HG02571 (cell line): ENCODE results near the gene RRP15.

Source experiments
- ATAC-seq: cut with Tn5 transposase; IDR thresholded peaks from one replicate; pipeline ENCODE4 v1.9.1; 2021; ENCODE audit warnings: mild to moderate bottlenecking, moderate library complexity; ENCODE audit not compliant: unreplicated experiment

Gene RRP15

DNA sequence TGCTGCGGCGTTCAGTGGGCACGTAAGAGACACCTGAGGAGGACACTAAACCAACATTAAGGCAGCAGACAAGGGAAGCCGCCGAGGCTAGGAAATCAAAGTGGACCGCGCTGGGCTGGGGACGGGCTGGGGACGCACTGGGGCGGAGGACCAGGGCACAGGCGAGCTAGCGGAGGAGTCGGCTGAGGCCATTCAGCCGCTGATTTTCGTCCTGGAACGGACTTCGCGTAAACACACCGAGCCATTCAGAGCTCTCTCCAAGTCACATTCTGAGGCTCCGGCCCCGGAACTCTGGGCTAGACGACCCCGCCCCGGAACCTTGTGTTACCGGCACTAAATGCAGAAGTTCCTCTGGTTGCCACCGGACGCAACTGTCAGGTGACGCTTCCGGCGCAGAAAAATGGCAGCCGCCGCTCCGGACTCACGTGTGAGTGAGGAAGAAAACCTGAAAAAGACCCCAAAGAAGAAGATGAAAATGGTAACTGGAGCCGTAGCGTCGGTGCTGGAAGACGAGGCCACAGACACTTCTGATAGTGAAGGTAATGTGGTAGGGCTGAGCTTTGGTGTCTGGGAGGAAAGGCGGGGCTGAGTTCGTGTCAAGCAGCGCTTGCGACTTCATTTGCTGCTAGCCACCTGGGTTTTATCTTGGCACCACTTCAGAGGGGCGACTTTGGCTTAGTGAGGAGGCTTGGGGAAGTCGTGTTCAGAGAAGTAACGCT is at the start of gene RRP15:
RRP15 (plus strand) TSS at position 377 of the 719 bp plus-strand sequence; CDS start at position 401, 24 bp downstream.
- peak; percentile 100 for ATAC-seq

- no peak for ATAC-seq
Measured at GRCh38 chr1:218242171-218242570, 42.9 kb upstream of the RRP15 start.

DNA sequence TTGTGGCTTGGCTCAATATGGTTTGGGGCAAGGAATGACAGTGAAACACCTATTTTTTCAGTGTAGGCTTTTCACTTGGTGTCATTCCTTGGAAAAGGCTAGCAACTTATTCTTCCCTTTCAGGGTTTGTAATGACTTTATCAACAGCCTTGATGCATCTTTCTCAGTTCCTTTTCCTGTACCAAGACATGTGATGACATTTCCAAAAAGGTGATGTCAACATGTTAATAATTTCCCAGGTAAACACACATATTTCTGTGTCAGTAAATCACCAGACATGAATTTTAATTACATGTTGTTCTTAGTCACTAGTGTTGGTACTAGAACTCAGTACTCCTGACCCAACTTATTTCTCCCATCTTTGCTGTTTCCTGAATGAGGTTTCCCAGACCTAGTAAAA is 37.8 kb upstream of the RRP15 start:
- no peak for ATAC-seq

- no peak for ATAC-seq
Measured at GRCh38 chr1:218249338-218250140, 35.6 kb upstream of the RRP15 start.

DNA sequence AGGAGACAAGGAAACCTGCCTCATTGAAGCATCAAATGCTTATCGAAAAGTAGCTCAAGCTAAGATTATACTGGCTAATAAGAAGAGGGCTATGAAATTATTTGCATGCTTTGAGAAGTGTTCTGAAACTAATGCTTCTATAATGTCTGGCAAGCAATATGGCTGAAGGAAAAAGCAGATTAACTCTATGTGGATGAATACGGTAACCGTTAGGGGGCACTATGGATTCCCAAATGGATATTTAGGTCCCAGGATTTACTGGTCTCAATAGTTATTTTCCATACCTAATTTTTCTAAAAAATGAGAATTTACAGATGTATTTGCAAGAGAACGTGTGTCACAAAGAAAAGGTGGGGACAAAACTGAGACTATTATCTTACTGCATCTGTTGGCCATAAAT is 34.6 kb upstream of the RRP15 start:
- ATAC-seq: no peak

GRCh38 chr1:218254296-218254946 is 30.7 kb upstream of the RRP15 start:
- ATAC-seq: no peak

GRCh38 chr1:218255090-218255489 is 30.0 kb upstream of the RRP15 start:
- ATAC-seq: no peak

DNA sequence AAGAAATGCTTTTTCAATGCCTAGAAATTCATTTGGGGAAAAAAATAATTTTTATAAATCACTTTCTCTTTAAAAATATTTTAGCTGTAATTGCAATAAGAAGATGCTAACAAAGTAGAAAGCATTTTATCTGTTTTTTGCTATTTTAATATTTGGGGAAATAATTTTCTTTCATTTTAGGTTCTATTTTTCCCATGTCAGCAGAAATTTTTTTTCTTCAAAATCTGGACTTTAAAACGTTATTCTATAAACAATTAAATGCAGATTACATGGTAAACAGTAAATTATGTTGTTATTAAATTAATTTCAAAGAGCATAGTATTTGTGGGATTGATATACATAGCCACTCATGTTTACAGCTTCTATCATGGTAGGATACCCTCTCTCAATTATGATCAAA is 27.7 kb upstream of the RRP15 start:
- ATAC-seq: no peak

DNA sequence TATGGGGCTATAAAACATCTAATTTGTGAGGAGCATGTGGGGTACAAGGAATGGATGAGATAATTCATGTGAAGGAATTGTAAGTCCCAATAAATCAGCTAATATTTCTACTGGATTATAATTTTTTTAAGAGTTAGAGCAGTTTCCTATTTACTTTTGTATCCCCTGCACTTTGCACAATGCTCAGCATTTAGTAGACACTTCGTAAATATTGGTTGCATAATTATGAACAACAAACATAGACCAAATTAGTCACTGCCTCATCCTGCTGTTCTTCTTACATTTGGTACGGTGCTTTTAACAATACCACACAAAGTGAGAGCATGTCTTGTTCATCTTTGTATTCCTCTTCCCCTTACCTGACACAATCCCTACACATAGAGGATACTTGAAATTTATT is 27.1 kb upstream of the RRP15 start:
- ATAC-seq: no peak

DNA sequence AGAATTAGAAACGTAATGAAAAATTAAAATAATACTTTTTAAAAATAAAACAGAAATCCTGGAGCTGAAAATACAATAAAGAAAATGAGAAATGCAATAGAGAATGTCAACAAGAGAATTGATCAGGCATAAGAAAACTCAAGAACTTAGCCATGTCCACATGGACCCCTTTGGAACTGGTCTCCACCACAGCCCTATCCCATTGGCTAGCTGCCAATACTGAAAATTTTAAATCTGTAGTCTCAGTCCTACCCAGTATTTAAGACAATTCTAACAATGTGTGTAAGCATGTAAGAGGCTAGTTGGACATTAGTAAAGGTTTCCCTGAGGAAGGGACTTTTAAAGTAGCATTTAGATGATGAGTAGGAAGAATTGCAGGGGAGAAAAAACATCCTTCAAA is 25.8 kb upstream of the RRP15 start:
- ATAC-seq: no peak

GRCh38 chr1:218259800-218260199 is 25.3 kb upstream of the RRP15 start:
- ATAC-seq: no peak

- no peak for ATAC-seq
Measured at GRCh38 chr1:218262259-218262658, 22.8 kb upstream of the RRP15 start.

DNA sequence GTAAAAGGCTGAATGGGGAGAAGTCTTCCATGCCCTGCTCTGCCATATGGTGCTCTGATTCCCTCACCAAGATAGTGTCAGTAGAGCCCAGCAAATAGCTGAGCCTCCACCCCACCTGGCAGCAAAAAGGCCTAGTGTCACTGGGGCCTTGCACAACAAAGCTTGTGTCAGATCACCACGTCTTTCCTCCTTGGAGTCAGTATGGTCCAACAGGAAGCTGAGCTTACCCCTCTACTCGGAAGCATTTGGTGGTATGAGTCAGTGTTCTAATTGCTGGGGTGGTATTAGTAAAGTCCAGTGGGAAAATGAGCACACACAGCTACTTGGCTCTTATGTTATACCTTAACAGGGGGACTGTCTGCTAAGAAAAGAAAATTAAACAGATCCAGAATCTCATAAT is 18.7 kb upstream of the RRP15 start:
- ATAC-seq: no peak

DNA sequence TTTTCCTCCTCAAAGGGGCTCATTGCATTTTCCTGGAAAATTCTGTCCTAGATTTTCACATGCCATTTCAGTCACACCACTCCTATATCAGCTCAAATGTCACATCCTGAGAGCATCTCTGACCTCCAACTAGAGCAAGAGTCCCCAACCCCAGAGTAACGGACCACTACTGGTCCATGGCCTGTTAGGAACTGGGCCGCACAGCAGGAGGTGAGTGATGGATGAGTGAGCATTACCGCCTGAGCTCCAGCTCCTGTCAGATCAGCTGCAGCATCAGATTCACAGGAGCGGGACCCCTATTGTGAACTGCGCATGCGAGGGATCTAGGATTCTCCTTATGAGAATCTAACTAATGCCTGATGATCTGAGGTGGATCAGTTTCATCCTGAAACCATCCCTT is 12.7 kb upstream of the RRP15 start:
- ATAC-seq: no peak

GRCh38 chr1:218273762-218274479 is 11.2 kb upstream of the RRP15 start:
- no peak for ATAC-seq

- ATAC-seq: no peak
Measured at GRCh38 chr1:218274511-218274910, 10.6 kb upstream of the RRP15 start.

- no peak for ATAC-seq
Measured at GRCh38 chr1:218275823-218276222, 9.3 kb upstream of the RRP15 start.

DNA sequence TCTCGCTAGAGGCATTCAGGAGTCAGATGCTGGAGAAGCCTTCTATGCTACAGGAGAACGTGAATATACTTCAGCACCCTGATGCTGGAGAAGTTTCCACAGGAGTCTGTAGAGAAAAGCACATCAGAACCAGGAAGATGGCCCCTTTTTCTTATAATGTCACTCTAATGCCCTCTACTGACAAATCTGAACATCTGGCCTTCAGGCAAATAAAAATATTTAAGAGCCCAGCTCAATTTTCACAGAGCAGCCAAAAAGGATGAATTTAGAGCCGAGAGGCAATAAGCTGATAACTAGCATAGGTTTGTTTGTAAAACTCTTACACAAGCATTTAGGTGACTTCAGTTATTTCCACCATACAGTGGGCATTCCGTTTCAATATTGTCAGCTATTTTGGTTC is 3.8 kb upstream of the RRP15 start:
- no peak for ATAC-seq

- ATAC-seq: peak; percentile 23
Measured at GRCh38 chr1:218284377-218284916, 646 bp upstream of the RRP15 start.

GRCh38 chr1:218292515-218292914 is 7.4 kb downstream of the RRP15 start:
- no peak for ATAC-seq

GRCh38 chr1:218294546-218294945 is 9.5 kb downstream of the RRP15 start:
- no peak for ATAC-seq
